ENCODE measurements around the gene PIP4K2A. TPM values are rescaled to one million over a fixed set of nuclear protein-coding genes. Genes with fewer than 3 reads are reported as not detected.

PIP4K2A gene
- total RNA-seq, 1 experiment from 2014 or later, result 24.2 TPM

GRCh38 chr10:22553452-22553995, 160.9 kb downstream of the PIP4K2A start:
- H3K9me3 Mint-ChIP-seq (ENCODE audit: low read depth, unreplicated experiment), result no peaks in the 10 kb centered on the region
- H3K4me1 Mint-ChIP-seq (ENCODE audit: low read depth, unreplicated experiment), result no peaks in the 10 kb centered on the region
- TF ChIP-seq CTCF (IDR thresholded peaks at IDR 0.05; ENCODE audit: unreplicated experiment), result no peak
- H3K36me3 Mint-ChIP-seq (ENCODE audit: insufficient read depth, unreplicated experiment), result peaks cover 3% of the 10 kb centered on the region
- BruUV-seq (replicated peaks), result no TSS peak
- CTCF ChIA-PET, result interaction anchor here (0.7 kb wide), 1 partner anchor 83 kb away, joined by 3 read pairs; no protein-coding TSS in a partner anchor
- intact Hi-C loops (cut with micrococcal nuclease; ENCODE audit: unreplicated experiment), result loop anchor here (5.0 kb wide), 1 partner anchor 434 kb away; no protein-coding TSS in a partner anchor
- no peak overlapping the region for H3K27ac Mint-ChIP-seq (ENCODE audit: unreplicated experiment)
- no peak overlapping the region for H3K4me3 Mint-ChIP-seq (ENCODE audit: low read depth, unreplicated experiment)
- H3K27me3 Mint-ChIP-seq (ENCODE audit: unreplicated experiment), result no peaks in the 10 kb centered on the region
- no peak for DNase-seq

DNA sequence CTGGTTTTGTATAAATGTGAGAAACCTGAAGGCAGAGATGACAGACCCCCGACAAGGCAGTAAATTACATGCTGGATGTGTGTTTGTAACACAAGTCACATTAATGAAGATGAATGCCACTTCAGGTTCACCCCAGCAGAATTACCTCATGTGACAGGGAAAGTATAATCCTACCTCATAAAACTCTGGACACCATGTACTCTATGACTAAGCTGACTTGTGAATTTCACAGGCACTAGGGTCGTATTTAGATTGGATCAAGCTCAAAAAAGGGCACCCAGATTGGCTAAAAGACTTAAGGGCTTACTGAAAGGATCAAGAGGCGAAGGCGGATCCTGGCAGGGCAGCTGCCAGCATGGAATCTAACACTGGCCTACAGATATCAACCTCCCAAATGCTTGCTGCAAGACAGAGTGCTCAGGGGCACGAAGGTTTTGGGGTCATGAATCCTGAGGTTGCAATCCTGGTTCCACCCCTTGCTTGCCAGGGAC, 161.4 kb downstream of the PIP4K2A start:
- Mint-ChIP-seq H3K4me3 (ENCODE audit: low read depth, unreplicated experiment) (no peak overlapping the region), H3K4me1 (ENCODE audit: low read depth, unreplicated experiment) (no peaks in the 10 kb centered on the region), H3K9me3 (ENCODE audit: low read depth, unreplicated experiment) (no peaks in the 10 kb centered on the region), H3K27ac (ENCODE audit: unreplicated experiment) (no peak overlapping the region), H3K36me3 (ENCODE audit: insufficient read depth, unreplicated experiment) (peaks cover 4% of the 10 kb centered on the region), H3K27me3 (ENCODE audit: unreplicated experiment) (no peaks in the 10 kb centered on the region)
- intact Hi-C loops (cut with micrococcal nuclease; ENCODE audit: unreplicated experiment), result loop anchor here (5.0 kb wide), 1 partner anchor 434 kb away; no protein-coding TSS in a partner anchor
- CTCF ChIA-PET, result interaction anchor here (0.7 kb wide), 1 partner anchor 84 kb away, joined by 3 read pairs; no protein-coding TSS in a partner anchor
- no peak for TF ChIP-seq CTCF (IDR thresholded peaks at IDR 0.05; ENCODE audit: unreplicated experiment)
- BruUV-seq (replicated peaks), result no TSS peak
- DNase-seq, result no peak

DNA sequence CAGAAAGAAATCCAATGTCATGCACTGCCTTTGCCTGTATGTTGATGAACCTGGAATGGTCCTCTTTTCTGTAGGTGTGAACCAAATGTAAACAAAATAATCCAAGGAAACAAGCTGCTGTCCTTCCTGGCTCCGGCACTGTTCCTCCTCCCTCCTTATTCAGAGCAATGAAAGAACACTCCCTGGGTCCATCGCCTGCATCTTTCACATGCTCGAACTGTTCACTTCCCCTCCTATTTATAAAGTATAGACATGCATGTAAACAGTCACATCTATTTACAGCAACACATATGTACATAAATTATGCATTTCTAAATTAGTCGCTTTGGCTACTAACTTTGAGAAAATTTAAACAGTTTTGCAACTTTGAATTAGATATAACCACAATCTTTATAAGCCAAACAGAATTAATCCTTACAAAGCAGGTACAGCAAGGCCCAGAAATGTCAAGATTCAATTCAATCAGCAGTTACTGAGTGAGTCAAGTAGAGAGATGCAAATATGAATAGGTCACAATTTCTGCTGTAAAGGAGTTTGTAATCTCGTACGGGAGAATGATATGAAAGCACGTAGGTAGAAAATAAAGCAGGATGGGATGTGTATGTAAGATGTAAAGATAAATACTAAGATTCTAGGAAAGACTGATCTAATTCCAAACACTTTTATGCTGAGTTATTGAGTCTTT, 162.6 kb downstream of the PIP4K2A start:
- H3K36me3 Mint-ChIP-seq (ENCODE audit: insufficient read depth, unreplicated experiment), result peaks cover 4% of the 10 kb centered on the region
- TF ChIP-seq CTCF (IDR thresholded peaks at IDR 0.05; ENCODE audit: unreplicated experiment), result no peak
- intact Hi-C loops (cut with micrococcal nuclease; ENCODE audit: unreplicated experiment), result loop anchor here (5.0 kb wide), 1 partner anchor 435 kb away; no protein-coding TSS in a partner anchor
- no peak overlapping the region for H3K27ac Mint-ChIP-seq (ENCODE audit: unreplicated experiment)
- no peaks in the 10 kb centered on the region for H3K9me3 Mint-ChIP-seq (ENCODE audit: low read depth, unreplicated experiment)
- no peaks in the 10 kb centered on the region for H3K27me3 Mint-ChIP-seq (ENCODE audit: unreplicated experiment)
- BruUV-seq (replicated peaks), result no TSS peak
- no peaks in the 10 kb centered on the region for H3K4me1 Mint-ChIP-seq (ENCODE audit: low read depth, unreplicated experiment)
- H3K4me3 Mint-ChIP-seq (ENCODE audit: low read depth, unreplicated experiment), result no peak overlapping the region
- CTCF ChIA-PET, result no interaction called here
- DNase-seq, result no peak

DNA sequence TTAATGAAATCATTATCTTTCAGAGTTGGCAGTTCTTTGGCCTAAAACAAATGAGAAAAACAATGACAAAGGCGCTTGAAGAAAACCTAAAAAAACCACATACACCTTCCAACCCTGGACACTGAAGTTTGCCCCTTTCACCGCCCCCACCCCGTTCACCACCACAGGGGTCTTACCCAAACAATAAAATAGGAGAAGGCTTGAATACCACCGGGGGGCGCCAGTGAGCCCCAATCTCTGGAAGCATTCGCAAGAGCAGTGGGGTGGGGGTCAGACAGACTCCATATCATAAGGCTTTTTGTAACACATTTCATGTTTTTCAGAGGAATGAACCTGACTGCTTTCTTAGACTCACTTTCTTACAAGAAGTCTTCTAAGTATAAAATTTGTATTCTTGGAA, 163.6 kb downstream of the PIP4K2A start:
- Mint-ChIP-seq H3K27me3 (ENCODE audit: unreplicated experiment) (no peaks in the 10 kb centered on the region), H3K4me1 (ENCODE audit: low read depth, unreplicated experiment) (no peaks in the 10 kb centered on the region), H3K36me3 (ENCODE audit: insufficient read depth, unreplicated experiment) (peaks cover 4% of the 10 kb centered on the region), H3K27ac (ENCODE audit: unreplicated experiment) (no peak overlapping the region), H3K9me3 (ENCODE audit: low read depth, unreplicated experiment) (no peaks in the 10 kb centered on the region), H3K4me3 (ENCODE audit: low read depth, unreplicated experiment) (no peak overlapping the region)
- TF ChIP-seq CTCF (IDR thresholded peaks at IDR 0.05; ENCODE audit: unreplicated experiment), result peak; percentile 78
- CTCF ChIA-PET, result no interaction called here
- DNase-seq, result peak; percentile 61
- intact Hi-C loops (cut with micrococcal nuclease; ENCODE audit: unreplicated experiment), result loop anchor here (5.0 kb wide), 1 partner anchor 437 kb away; no protein-coding TSS in a partner anchor
- no TSS peak for BruUV-seq (replicated peaks)

Data from Calu3 (cell line).